LNCAP (cell line): ENCODE results near the gene ADARB2.

Experiments used
- TF ChIP-seq, protein P1 (sequence below): fragments of 450-650 bp; IDR thresholded peaks from 2 replicates; pipeline ENCODE4 v1.5.1; 2017; ENCODE audit warnings: mild to moderate bottlenecking

The ADARB2 gene

DNA sequence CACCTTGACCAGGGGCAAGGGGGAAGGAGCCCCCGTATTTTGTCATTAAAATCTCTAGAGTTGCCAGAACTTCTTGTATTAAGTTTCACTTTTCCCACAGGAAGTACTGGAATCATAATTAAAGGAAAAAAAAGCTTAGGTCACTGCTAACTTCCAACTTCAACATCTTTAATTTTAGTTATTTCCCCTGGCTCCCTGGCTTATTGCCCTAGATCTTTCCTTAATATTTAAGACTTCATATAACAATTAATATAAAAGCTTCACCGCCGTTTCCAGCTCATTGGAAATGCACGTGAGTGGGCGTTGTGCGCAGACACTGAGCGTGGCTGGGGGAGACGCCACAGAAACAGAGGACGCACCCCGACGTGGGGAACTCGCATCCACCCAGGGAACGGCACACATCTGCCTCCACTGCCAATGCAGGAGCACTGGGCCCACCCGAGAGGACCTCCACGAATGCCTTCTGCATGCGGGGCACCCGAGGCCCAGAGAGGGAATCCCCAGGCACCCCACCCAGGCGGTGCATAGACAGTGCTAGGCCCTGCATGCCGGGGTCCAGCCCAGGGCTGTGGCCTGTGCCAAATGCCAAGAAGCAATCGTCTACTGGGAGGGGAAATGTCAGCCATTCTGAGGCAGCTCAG lies 72.2 kb downstream of the ADARB2 start:
- TF ChIP-seq, protein P1, sequence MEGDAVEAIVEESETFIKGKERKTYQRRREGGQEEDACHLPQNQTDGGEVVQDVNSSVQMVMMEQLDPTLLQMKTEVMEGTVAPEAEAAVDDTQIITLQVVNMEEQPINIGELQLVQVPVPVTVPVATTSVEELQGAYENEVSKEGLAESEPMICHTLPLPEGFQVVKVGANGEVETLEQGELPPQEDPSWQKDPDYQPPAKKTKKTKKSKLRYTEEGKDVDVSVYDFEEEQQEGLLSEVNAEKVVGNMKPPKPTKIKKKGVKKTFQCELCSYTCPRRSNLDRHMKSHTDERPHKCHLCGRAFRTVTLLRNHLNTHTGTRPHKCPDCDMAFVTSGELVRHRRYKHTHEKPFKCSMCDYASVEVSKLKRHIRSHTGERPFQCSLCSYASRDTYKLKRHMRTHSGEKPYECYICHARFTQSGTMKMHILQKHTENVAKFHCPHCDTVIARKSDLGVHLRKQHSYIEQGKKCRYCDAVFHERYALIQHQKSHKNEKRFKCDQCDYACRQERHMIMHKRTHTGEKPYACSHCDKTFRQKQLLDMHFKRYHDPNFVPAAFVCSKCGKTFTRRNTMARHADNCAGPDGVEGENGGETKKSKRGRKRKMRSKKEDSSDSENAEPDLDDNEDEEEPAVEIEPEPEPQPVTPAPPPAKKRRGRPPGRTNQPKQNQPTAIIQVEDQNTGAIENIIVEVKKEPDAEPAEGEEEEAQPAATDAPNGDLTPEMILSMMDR: no peak

DNA sequence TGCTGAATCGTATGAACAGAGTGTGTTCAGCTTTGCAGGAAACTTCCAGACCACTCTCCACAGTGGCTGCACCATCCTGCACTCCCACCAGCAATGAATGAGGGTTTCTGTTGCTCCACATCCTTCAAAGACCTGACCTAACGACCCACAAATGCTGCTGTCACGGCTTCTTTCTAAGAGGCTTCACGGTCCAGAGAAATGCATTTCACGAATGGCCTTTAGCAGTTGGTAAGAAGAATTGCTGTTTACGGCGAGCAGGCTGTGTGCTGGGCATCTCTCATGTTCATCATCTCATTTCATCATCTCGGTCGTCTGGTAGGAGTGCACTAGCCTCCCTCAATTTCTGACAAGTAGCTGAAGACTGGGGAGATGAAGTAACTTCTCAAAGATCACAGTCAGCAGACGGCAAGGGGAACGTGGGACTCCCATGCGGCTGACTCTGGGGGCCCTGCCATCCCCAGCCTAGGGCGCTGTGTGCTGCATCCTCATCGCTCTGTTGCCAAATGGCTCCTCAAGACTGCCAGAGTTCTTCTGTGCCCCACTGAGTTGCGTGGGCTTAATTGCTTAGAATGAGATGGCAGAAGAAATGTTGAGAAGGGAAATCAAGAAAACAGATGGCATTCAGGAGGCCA lies 72.9 kb downstream of the ADARB2 start:
- TF ChIP-seq, protein P1: no peak

DNA sequence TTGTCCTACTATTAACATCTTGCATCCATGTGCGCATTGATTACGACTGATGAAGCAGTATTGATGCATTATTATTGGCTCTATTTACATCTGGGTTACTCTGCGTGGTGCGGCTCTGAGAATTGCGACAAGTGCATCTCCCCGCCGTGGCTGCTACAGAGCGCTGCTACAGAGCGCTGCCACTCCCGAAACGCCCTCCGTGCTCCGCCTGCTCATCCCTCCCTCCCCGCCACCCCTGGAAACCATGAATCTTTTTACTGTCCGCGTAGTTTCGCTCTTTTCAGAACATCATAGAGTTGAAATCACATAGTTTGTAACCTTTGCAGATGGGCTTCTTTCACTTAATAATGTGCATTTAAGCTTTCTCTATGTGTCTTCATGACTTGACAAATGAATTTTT lies 74.1 kb downstream of the ADARB2 start:
- TF ChIP-seq, protein P1: no peak

DNA sequence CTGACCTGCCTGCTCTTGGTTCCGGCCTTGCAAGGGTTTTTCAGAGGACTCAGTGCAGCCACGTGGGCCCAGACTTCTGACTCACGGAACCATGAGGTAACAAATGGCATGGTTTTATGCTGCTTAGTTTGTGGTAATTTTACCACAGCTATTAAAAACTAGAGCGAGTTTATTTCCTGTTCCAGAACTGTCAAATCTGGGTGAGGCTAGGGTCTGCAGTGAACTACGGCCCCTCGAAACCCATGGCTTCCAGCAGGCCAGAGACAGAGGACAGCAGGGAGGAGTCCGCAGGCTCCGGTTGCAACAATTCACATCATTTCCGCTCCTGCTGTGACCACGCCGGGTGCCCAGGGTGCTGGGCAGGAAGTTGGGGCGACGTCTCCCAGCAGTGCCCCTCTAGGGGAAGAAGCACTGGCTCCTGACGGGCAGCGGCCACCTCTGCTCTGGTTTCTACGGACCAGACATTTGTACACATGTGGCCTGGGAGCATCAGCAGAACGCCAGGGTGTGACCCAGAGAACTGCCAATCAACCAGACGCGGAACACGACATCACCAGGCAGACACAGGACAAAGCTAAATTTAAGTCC lies 74.8 kb downstream of the ADARB2 start:
- TF ChIP-seq, protein P1: no peak

DNA sequence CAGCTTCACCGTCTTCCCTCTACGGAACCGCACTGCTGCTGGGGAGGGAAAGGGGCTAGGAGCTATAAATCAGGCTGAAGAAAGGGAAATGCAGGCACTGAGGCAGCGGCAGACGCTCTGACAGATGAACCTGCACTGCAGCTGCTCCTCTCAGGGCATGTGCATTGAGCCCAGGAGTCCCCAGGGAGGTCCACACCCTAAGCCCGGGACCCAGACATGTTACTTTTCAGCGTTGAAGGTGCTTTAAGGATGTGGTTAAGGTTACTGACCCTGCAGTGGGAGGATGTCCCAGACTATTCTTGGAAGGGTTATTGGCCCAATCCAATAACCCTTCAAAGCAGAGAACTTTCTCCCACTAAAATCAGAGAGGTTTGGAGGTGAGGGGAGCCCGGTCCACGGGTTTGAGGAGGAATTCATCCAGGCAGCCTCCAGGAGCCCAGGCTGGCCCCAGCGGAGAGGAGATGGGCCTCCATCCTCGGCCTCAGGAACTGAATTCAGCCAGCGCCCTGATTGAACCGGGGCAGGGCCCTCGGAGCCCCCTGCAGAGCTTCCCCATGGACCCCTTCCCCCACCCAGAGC lies 75.4 kb downstream of the ADARB2 start:
- TF ChIP-seq, protein P1: no peak

DNA sequence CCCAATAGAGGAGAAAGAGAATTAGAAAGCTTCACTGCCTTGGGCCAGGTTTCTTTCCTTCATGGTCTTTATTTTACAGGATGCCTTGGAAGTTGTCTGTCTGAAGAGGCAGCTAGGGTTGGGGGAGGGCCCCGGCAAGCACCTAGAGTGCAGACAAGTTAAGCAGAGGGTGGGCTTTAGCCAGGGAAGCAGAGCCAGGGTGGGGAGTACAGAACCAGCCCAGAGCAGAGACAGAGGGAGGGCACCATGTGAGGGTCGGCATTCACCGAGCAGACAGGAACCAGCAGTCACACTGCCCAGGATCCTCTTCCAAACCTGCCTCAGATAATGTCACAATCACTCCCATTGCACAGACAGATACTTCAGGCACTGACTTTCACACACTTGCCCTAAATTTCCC lies 75.9 kb downstream of the ADARB2 start:
- TF ChIP-seq, protein P1: no peak

DNA sequence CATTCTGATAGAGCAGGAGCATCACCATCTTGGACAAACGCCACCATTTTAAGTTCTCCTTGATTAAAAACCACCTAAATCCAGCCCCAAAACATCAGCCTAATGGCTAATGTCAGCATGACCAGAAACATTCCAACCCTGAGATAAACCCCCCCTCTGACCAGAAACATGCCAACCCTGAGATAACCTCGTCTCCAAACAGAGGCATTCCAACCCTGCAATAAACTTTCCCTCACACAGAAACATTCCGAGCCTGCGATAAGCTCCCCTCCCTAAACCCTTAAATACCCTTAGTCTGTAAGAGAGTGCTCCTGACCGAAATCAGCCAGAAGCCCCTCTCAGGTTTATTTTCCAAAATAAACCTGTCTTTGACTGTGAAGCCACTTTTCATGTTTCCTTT lies 76.5 kb downstream of the ADARB2 start:
- TF ChIP-seq, protein P1: no peak
